C4-2B (cell line): Measurements from ENCODE around the gene BCHE.

ENCODE experiments used
- CTCF ChIP-seq: fragments of 450-650 bp; conservative IDR thresholded peaks from 2 replicates; pipeline ENCODE4 v1.5.1; 2017; ENCODE audit warnings: mild to moderate bottlenecking
- ZFX ChIP-seq: fragments of 450-650 bp; IDR thresholded peaks from 2 replicates; pipeline ENCODE4 v1.6.1; 2017

GRCh38 chr3:165759041-165759440, 78.2 kb downstream of the BCHE start:
- no peak for TF ChIP-seq CTCF
- TF ChIP-seq ZFX, result no peak
